ENCODE data around the gene SURF4. TPM values are rescaled to one million over a fixed set of nuclear protein-coding genes. Genes with fewer than 3 reads are reported as not detected.

SURF4 gene
- total and polyA plus RNA-seq, 2 of the 13 experiments (the other 11 are each of a cell fraction or from before 2014, with no cell fraction given): 220 to 265 TPM

DNA sequence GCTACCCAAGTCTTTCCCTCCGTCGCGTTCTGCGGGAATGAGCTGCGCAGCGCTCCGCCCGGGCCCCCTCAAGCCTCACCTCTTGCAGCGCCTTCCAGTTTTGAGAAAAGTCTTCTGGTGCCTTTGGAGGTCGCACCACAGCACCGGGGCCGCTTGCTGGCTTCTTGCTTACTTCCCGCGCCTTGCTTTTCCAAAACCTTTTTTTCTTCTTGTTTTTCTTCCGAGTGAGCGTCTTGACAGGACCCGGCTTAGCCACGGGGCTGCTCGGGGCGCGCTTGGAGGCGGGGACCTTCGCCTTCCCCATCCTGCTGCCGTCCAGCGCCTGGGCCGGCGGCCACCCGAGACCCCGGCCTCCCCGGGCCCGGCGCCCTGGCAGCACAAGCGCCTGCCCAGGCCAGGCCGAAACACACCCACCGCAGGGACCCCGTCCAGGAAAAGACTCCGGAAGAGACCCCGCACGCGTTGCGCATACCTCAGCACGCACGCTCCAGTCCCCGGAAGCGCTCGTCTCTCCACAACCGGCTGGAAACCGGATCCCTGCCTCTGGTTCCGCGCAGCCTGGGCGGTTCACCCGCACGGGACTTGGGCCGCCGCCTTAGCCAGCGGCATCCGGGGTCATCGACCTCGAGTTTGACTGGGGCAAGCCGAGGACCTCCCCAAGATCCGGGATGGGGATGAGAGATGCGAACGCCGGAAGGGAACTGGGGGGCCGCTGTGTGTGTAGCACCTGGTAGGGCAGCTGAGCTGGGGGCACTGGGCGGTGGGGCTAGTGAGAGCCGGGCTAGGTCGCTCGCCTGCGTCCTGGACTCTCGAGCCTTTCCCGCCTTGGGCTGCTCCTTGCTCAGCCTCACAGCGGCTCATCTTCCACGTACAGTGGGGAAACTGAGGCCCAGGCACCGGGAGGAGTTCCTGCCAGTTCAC, 41.9 kb upstream of the SURF4 start, which contains the start of gene REXO4 (continued):
- 0 out of 2 replicates have a peak, but pooled peaks have one; percentile 51 for TF ChIP-seq STAT5B (CRISPR knock-in tag; IDR thresholded peaks at IDR 0.05)
- peak; percentile 80; the same call in 1 of the 2 replicates for TF ChIP-seq ZSCAN5A (CRISPR knock-in tag; IDR thresholded peaks at IDR 0.05; ENCODE audit: borderline replicate concordance)
- TF ChIP-seq, protein P1, sequence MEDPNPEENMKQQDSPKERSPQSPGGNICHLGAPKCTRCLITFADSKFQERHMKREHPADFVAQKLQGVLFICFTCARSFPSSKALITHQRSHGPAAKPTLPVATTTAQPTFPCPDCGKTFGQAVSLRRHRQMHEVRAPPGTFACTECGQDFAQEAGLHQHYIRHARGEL (CRISPR knock-in tag; IDR thresholded peaks at IDR 0.05): no peak
- TF ChIP-seq ZBTB33 (CRISPR knock-in tag; IDR thresholded peaks at IDR 0.05): peak; percentile 43
- no peak for TF ChIP-seq ZNF496 (CRISPR knock-in tag; IDR thresholded peaks at IDR 0.05; ENCODE audit: insufficient replicate concordance)
- TF ChIP-seq SALL1 (CRISPR knock-in tag; IDR thresholded peaks at IDR 0.05): peak; percentile 87
- peak; percentile 91 for TF ChIP-seq ELF1 (CRISPR knock-in tag; IDR thresholded peaks at IDR 0.05)
- no peak for TF ChIP-seq KDM6A (CRISPR knock-in tag; IDR thresholded peaks at IDR 0.05; ENCODE audit: low read depth)
- TF ChIP-seq ZNF460 (CRISPR knock-in tag; IDR thresholded peaks at IDR 0.05; ENCODE audit: borderline replicate concordance): peak; percentile 81; the same call in 1 of the 2 replicates
- TF ChIP-seq SKIL (CRISPR knock-in tag; IDR thresholded peaks at IDR 0.05; ENCODE audit: borderline replicate concordance): peak; percentile 79
- peak; percentile 85 for TF ChIP-seq CREM (IDR thresholded peaks at IDR 0.05)
- no peak for TF ChIP-seq CREM (CRISPR knock-in tag; IDR thresholded peaks at IDR 0.05)
- TF ChIP-seq ZNF572 (CRISPR knock-in tag; IDR thresholded peaks at IDR 0.05): peak; percentile 81; the same call in 1 of the 2 replicates
- no peak for TF ChIP-seq HOXA7 (CRISPR knock-in tag; IDR thresholded peaks at IDR 0.05)
- no peak for TF ChIP-seq ELK4 (CRISPR knock-in tag; IDR thresholded peaks at IDR 0.05; ENCODE audit: borderline replicate concordance)
- TF ChIP-seq ZBTB7A (CRISPR knock-in tag; IDR thresholded peaks at IDR 0.05): peak; percentile 72; the same call in 1 of the 2 replicates
- TF ChIP-seq GFI1 (CRISPR knock-in tag; IDR thresholded peaks at IDR 0.05; ENCODE audit: borderline replicate concordance): peak; percentile 74
- TF ChIP-seq KAT2B (IDR thresholded peaks at IDR 0.05; ENCODE audit: borderline replicate concordance, low read depth, low read length): no peak
- no peak for TF ChIP-seq NFIC (IDR thresholded peaks at IDR 0.05; ENCODE audit: low read length)
- no peak for TF ChIP-seq MATR3 (CRISPR knock-in tag; IDR thresholded peaks at IDR 0.05)
